GM12872 (cell line): ENCODE measurements around the gene CXorf38.

Experiments
- CTCF ChIP-seq: IDR thresholded peaks from 3 replicates; pipeline ENCODE4 v1.5.1; 2011; ENCODE audit warnings: low read depth, mild to moderate bottlenecking, low read length, moderate library complexity; ENCODE audit not compliant: insufficient read depth

The CXorf38 gene

GRCh38 chrX:40671126-40671525 is 23.8 kb upstream of the CXorf38 start:
- no peak for TF ChIP-seq CTCF

- TF ChIP-seq CTCF: peak; percentile 40
These were observed 16.7 kb upstream of the CXorf38 start for GRCh38 chrX:40663880-40664630.

GRCh38 chrX:40663078-40663740 is 15.8 kb upstream of the CXorf38 start:
- no peak for TF ChIP-seq CTCF

GRCh38 chrX:40661489-40661888 is 14.1 kb upstream of the CXorf38 start:
- TF ChIP-seq CTCF: no peak

GRCh38 chrX:40660381-40660780 is 13.0 kb upstream of the CXorf38 start:
- no peak for TF ChIP-seq CTCF

- TF ChIP-seq CTCF: no peak
These were observed 6.2 kb upstream of the CXorf38 start for GRCh38 chrX:40653535-40653934.

GRCh38 chrX:40652664-40653063 is 5.3 kb upstream of the CXorf38 start:
- TF ChIP-seq CTCF: no peak
